GM18909 (cell line): ENCODE measurements around the gene MTREX.

ENCODE experiments used
- ATAC-seq: cut with Tn5 transposase; IDR thresholded peaks from one replicate; pipeline ENCODE4 v1.9.1; 2021; ENCODE audit warnings: mild to moderate bottlenecking; ENCODE audit not compliant: unreplicated experiment, poor library complexity

MTREX gene

GRCh38 chr5:55418994-55419968 lies 111.5 kb downstream of the MTREX start:
- no peak for ATAC-seq

DNA sequence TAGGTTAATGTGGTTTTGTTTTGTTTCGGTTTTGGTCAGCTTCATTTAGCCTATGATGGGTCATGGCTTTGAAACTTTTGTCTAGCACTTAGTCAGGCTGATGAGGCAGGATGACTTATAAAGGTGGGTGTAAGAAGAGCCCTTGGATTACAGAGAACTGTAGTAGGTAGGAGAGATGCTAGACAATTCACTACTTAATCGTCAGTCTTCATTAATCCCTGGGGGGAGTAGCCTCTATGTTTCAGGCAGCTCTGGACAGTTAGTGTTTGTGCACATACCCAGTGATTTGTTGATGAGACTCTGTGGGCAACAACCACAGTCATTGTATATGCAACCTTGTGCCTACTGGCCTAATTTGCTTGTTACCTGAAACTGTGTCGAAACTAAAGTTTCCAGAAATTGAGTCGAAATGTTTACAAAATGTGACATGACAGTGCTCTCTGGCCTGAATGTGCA lies 113.3 kb downstream of the MTREX start:
- no peak for ATAC-seq

DNA sequence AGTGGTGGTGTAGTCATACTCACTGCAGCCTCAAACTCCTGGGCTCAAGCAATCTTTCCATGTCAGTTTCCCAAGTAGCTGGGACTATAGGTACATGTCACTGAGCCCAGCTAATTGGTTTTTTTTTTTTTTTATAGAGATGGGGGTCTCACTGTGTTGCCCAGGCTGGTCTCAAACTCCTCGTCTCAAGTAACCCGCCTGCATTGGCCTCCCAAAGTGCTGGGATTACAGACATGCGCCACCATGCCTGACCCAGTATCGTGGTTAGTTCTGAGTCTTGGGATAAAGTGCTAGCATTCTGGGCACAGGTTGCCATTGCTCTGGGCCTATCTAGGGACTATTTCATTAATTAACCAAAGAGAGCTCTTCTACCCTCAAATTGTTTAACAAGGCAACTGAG lies 118.7 kb downstream of the MTREX start:
- no peak for ATAC-seq

- no peak for ATAC-seq
These were observed 119.4 kb downstream of the MTREX start for GRCh38 chr5:55427157-55427556.

DNA sequence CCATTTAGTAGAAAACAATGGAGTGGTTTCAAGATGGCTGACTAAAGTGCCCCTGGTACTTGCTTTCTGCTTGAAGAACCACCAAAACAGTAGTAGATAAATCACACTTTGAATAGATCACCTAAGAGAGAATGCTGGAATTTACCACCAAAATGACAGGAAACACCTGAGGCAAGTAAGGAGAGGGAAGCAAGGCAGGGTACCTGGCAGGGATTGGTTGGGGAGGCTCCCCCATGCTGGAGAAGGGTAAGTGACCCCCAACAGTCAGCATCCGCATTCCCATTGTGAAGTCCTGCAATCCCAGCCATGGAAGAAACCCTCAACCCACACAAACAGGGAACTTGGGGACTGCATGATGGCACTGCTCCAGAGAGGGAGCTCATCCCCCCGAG lies 121.4 kb downstream of the MTREX start:
- no peak for ATAC-seq

- ATAC-seq, result no peak
These were observed 121.9 kb downstream of the MTREX start for GRCh38 chr5:55429613-55430253.

GRCh38 chr5:55432549-55432948 lies 124.8 kb downstream of the MTREX start:
- ATAC-seq, result no peak

DNA sequence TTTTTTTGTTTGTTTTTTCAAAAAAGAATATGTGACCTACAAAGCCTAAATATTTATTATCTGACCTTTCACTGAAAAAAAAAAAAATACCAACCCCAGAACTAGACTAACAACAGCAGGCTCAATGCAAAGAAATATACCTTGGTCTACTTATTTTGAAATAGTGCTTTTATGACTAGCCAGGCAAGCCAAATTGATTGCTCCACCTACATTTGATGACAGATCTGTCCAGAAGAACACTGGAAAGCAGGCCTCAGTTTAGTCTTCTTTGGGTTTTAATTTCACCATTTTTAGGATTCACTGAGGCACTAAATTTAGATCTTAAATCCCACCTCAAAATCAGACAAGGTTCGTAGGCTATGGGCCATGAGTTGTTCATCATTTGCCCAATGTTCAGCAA lies 129.7 kb downstream of the MTREX start:
- ATAC-seq, result no peak

DNA sequence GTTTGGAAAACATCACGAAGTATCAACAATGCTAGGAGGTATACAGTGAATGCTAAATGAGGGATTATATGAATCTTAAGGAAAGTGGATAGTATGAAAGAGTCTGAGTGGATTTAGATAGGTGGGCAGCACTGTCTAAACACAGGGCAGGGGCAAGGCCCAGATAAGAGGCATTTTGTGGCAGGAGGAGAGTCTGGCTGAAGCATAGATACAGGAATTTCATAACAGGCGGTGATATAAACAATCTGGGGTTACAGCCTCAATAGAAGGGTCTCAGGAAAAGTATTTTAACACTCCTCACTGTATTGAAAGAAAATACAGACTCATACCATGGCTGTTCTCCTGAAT lies 130.0 kb downstream of the MTREX start:
- no peak for ATAC-seq

GRCh38 chr5:55438998-55439397 lies 131.2 kb downstream of the MTREX start:
- ATAC-seq, result no peak

DNA sequence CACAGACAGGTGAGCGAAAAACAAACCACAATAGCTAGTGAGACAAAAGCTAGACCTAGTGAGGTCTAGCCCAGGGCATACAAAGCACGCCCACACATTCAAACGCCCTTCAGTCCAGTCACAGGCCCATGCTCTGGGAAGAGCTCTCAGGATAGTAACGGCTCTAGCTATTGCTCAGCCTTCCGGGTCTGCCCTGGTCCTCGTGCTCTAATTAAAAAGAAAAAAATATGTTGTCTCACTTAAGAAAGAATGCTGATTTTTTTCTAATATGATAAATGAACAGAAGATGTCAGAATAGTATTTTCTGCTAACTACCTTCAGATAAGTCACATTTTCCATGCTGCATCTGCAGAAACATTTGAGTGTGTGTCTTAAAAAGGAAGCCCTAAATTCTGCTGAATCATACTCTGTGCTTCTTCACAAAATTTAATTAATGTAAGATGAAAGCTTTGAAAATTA lies 132.4 kb downstream of the MTREX start:
- ATAC-seq, result no peak

DNA sequence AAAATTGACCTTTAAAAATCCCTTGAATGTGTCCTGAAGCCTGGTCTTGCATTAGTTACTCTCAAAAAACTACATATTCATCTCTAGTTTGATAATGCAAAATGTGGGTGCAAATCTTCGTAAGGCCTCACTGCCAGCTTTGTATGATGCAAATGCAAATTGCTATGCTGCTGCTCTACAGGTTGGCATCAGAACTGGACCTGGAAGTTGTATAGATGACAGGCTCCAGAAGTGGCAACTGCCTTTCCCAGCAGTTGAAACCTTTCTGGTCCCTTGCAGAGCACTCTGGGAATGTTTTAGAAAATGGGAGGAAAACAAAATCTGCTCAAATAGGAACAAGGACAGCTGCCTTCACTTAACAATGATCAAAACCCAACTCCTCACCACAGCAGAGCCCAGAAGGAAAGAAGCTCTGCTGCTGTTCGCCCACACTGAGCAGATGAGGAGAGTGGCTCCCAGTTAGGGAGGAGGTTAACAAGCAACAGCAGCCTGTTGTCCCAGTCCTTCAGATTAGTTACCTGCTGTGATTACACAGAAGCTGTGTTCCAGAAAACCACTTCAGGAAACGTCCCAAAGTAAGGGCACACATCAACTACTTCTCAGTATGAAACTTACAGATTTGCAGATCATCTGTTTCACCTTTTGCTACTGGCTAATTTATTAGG lies 133.4 kb downstream of the MTREX start:
- no peak for ATAC-seq

- ATAC-seq, result no peak
These were observed 134.2 kb downstream of the MTREX start for GRCh38 chr5:55441954-55442353.

GRCh38 chr5:55445791-55446190 lies 138.0 kb downstream of the MTREX start:
- no peak for ATAC-seq

GRCh38 chr5:55446640-55447351 lies 139.0 kb downstream of the MTREX start:
- ATAC-seq, result no peak

GRCh38 chr5:55450050-55450765 lies 142.4 kb downstream of the MTREX start:
- ATAC-seq, result no peak

GRCh38 chr5:55451976-55452375 lies 144.2 kb downstream of the MTREX start:
- ATAC-seq, result no peak

DNA sequence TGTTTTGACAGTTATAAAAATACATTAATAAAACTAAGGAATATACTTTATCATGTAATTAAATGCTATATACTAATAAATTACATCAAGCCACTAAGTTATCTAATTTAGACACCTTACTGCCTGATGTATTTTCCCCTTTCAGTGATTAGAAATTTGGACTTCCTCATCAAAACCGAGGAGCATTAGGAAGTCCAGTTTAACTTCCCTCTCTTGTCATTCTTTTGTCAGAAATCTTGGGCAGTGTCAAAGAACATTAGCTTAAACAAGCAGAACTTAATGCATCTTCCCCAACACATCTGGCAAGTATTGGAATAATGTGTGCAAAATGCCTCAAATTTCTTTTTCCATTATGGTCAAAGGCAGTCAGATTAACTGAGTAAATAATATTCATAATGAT lies 145.4 kb downstream of the MTREX start:
- no peak for ATAC-seq

DNA sequence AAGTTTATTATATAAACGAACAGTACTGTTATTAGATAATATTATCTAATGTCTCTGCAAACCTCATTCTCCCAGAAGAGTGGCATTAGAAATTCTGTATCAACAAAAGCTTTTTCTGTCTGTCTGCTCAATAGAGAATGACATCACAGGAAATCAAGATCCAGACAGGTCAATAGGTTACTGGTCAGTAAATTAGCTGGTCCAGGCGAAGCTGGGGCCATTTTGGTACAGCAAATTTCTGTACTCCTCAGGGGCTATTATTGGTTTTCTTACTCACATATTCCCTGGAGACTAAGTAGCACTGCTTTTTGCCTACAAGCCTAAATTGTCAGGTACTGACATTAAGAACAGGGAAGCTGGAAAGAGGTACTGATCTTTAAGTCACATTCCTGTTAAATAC lies 146.5 kb downstream of the MTREX start:
- ATAC-seq, result no peak
